BJ (cell line): Measurements from ENCODE around the gene UBE2J2. TPM values are rescaled to one million over a fixed set of nuclear protein-coding genes. Genes with fewer than 3 reads are reported as not detected.

ENCODE experiments used
- CTCF ChIA-PET: fragments of 350-600 bp; formaldehyde crosslinking; extraction: SDS; loops from one replicate; lab custom pipeline; 2021; ENCODE audit warnings: antibody characterized with exemption, inconsistent platforms; lab: Yijun Ruan, JAX
- POLR2A ChIA-PET: fragments of 300-600 bp; sonication (Branson Sonifier 250); formaldehyde crosslinking; extraction: SDS; loops from one replicate; lab custom pipeline; 2021; ENCODE audit warnings: antibody characterized with exemption; lab: Charles Lee
- DNase-seq: peaks from one replicate; pipeline ENCODE4 v3.0.0-alpha.2; 2011; ENCODE audit warnings: low read depth
- H3K27me3 ChIP-seq: 2 replicates; pipeline ENCODE4 v1.6.0; 2011; ENCODE audit warnings: low read length; ENCODE audit not compliant: control insufficient read depth, insufficient read depth
- H3K36me3 ChIP-seq: 2 replicates; pipeline ENCODE4 v1.5.1; 2011; ENCODE audit warnings: low read length; ENCODE audit not compliant: control insufficient read depth, insufficient read depth
- H3K4me3 ChIP-seq: 2 replicates; pipeline ENCODE4 v1.5.1; 2011; ENCODE audit warnings: low read depth, mild to moderate bottlenecking, control low read depth, low read length
- CTCF ChIP-seq: IDR thresholded peaks from 2 replicates; pipeline ENCODE4 v1.5.1; 2011; ENCODE audit warnings: low read depth, mild to moderate bottlenecking, control low read depth, inconsistent platforms, low read length, moderate library complexity; ENCODE audit not compliant: insufficient read depth
- polyA plus RNA-seq: library from polyadenylated mRNA; depleted of rRNA; stranded (reverse); fragments of >200 nt; gene quantifications from 2 replicates; pipeline ENCODE4 v1.2.3, GENCODE V29; 2011

The UBE2J2 gene
- polyA plus RNA-seq, 1 experiment: 25.7 TPM

GRCh38 chr1:1222575-1223225, 51.0 kb downstream of the UBE2J2 start:
- TF ChIP-seq CTCF: no peak
- CTCF ChIA-PET: no interaction called here
- H3K36me3 ChIP-seq: peaks cover 50% of the 10 kb centered on the region
- H3K4me3 ChIP-seq: no peak overlapping the region
- DNase-seq: no peak
- POLR2A ChIA-PET: no interaction called here
- H3K27me3 ChIP-seq: no peaks in the 10 kb centered on the region

DNA sequence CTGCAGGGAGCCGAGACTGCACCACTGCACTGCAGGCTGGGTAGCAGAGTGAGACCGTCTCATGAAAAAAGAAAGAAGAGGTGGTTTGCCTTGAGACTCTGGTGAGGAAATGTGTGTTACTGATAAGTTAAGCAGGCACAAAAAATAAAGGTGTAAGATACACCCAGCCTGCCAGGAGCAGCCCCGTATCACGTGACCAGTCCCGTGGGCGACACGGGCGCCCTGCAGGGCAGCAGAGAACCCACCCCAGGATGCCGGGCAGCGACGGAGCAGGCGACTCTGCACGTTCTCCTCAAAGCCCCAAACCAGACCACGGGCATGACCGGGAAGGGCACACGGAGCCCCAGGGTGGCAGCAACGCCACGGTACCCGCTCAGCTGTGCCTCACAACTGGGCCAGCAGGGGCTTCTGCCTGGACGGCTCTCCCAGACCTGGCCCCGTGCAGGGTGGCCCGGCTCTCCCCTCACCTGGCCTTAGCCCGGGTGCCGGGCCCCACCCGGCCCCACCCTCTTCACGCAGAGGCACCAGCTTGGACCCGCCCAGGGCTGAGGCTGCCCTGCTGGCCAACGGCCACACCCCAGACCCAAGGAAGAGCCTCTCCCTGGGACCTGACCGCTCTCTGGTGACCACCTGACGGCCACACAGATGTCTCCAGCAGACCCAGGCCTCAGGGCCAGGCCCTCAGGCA, 51.6 kb downstream of the UBE2J2 start:
- DNase-seq: no peak
- peaks cover 47% of the 10 kb centered on the region for H3K36me3 ChIP-seq
- H3K4me3 ChIP-seq: no peak overlapping the region
- TF ChIP-seq CTCF: no peak
- POLR2A ChIA-PET: no interaction called here
- CTCF ChIA-PET: no interaction called here
- H3K27me3 ChIP-seq: no peaks in the 10 kb centered on the region

- POLR2A ChIA-PET: no interaction called here
- CTCF ChIA-PET: interaction anchor here (1.2 kb wide), 1 partner anchor 10 kb away, joined by 3 read pairs; no protein-coding TSS in a partner anchor
- no peak for DNase-seq
Measured at GRCh38 chr1:1220197-1220596, 53.5 kb downstream of the UBE2J2 start.

DNA sequence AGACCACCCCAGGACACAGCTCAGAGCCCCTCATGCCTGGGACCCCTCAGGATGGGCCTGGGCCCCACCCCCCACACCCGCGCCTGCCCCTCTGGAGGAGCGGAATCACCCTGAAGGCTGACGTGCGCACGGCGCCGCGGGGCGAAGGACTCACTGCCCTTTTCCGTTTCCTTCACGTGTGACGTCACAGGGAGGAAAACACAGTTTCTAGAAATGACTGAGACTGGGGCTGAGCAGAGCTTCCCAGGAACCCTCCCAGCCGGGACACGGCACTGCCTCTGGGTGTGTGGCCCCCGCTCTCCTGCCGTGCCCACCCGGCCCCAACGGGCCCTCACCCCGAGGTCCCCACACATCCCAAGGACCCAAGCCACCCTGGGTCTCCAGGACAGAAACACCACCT, 54.3 kb downstream of the UBE2J2 start:
- Histone ChIP-seq H3K27me3 (no peaks in the 10 kb centered on the region), H3K36me3 (peaks cover 36% of the 10 kb centered on the region), H3K4me3 (no peak overlapping the region)
- no peak for TF ChIP-seq CTCF
- ChIA-PET CTCF (interaction anchor here (1.2 kb wide), 1 partner anchor 9 kb away, joined by 3 read pairs; no protein-coding TSS in a partner anchor), POLR2A (no interaction called here)
- DNase-seq: no peak

More at GRCh38 chr1:1220197-1220596, 53.5 kb downstream of the UBE2J2 start:
- no peak for TF ChIP-seq CTCF
- H3K36me3 ChIP-seq: peaks cover 41% of the 10 kb centered on the region
- H3K4me3 ChIP-seq: no peak overlapping the region
- no peaks in the 10 kb centered on the region for H3K27me3 ChIP-seq

- CTCF ChIA-PET: interaction anchor here (1.0 kb wide), 1 partner anchor 96 kb away, joined by 4 read pairs; no protein-coding TSS in a partner anchor
- H3K36me3 ChIP-seq: peaks cover 36% of the 10 kb centered on the region
- no peak for TF ChIP-seq CTCF
Measured at GRCh38 chr1:1218524-1219200, 55.0 kb downstream of the UBE2J2 start.

More at GRCh38 chr1:1218524-1219200, 55.0 kb downstream of the UBE2J2 start:
- Histone ChIP-seq H3K4me3 (no peak overlapping the region), H3K27me3 (no peaks in the 10 kb centered on the region)
- DNase-seq: no peak
- POLR2A ChIA-PET: no interaction called here
